A673 (cell line): Measurements from ENCODE around the gene HLA-DMA. TPM values are rescaled to one million over a fixed set of nuclear protein-coding genes. Genes with fewer than 3 reads are reported as not detected.

Source experiments
- BruUV-seq: library from RNA; stranded (reverse); fragments of 400-500 nt; replicated peaks from 2 replicates; lab custom pipeline; 2021; lab: Mats Ljungman, UMichigan
- CTCF ChIA-PET: fragments of 300-600 bp; sonication (Branson Sonifier 250); formaldehyde crosslinking; loops from one replicate; lab custom pipeline; 2022; ENCODE audit warnings: antibody characterized with exemption; lab: Charles Lee
- POLR2A ChIA-PET: fragments of 300-600 bp; sonication (Branson Sonifier 250); formaldehyde crosslinking; loops from one replicate; lab custom pipeline; 2022; ENCODE audit warnings: antibody characterized with exemption; ENCODE audit not compliant: low non-redundant PET; lab: Charles Lee
- DNase-seq: peaks from one replicate; pipeline ENCODE4 v3.0.0-alpha.2; 2015; ENCODE audit warnings: low spot score
- H3K27ac ChIP-seq: fragments of 200-600 bp; sonication (generic); 2 replicates; pipeline ENCODE4 v1.5.1; 2016; ENCODE audit warnings: mixed run types, low read depth, mild to moderate bottlenecking, mixed read lengths, antibody characterized with exemption, low read length; ENCODE audit not compliant: poor library complexity, severe bottlenecking
- H3K27me3 ChIP-seq: fragments of 200-600 bp; sonication (generic); replicated peaks from 2 replicates; pipeline ENCODE4 v1.6.1; 2017; ENCODE audit warnings: mixed run types, low read depth, mild to moderate bottlenecking, mixed read lengths, antibody characterized with exemption, low read length; ENCODE audit not compliant: insufficient read depth, poor library complexity
- H3K36me3 ChIP-seq: fragments of 200-600 bp; sonication (generic); 2 replicates; pipeline ENCODE4 v1.6.1; 2016; ENCODE audit warnings: mixed run types, mild to moderate bottlenecking, mixed read lengths, antibody characterized with exemption, low read length; ENCODE audit not compliant: insufficient read depth, poor library complexity, severe bottlenecking
- H3K4me1 ChIP-seq: fragments of 200-600 bp; sonication (generic); 2 replicates; pipeline ENCODE4 v1.6.1; 2017; ENCODE audit warnings: mixed run types, mild to moderate bottlenecking, mixed read lengths, antibody characterized with exemption, low read length; ENCODE audit not compliant: insufficient read depth, poor library complexity, severe bottlenecking
- H3K4me3 ChIP-seq: fragments of 200-600 bp; sonication (generic); 2 replicates; pipeline ENCODE4 v1.5.1; 2016; ENCODE audit warnings: low read depth, mixed run types, mild to moderate bottlenecking, mixed read lengths, low read length; ENCODE audit not compliant: poor library complexity, severe bottlenecking
- H3K9me3 ChIP-seq: fragments of 200-600 bp; sonication (generic); 2 replicates; pipeline ENCODE4 v1.6.1; 2016; ENCODE audit warnings: mixed run types, low read depth, mild to moderate bottlenecking, mixed read lengths, antibody characterized with exemption, low read length; ENCODE audit not compliant: poor library complexity, severe bottlenecking
- CTCF ChIP-seq: fragments of 300-800, 200-600 bp; sonication (generic); conservative IDR thresholded peaks from 2 replicates; pipeline ENCODE4 v1.5.1; 2017; ENCODE audit warnings: low read depth, mild to moderate bottlenecking, antibody characterized with exemption, low read length, moderate library complexity, mixed read lengths
- EZH2 ChIP-seq: fragments of 200-600 bp; sonication (generic); IDR thresholded peaks from 2 replicates; pipeline ENCODE4 v1.6.1; 2017; ENCODE audit warnings: borderline replicate concordance, low read depth, mild to moderate bottlenecking, mixed read lengths, antibody characterized with exemption, low read length; ENCODE audit not compliant: poor library complexity, severe bottlenecking
- intact Hi-C: fragments of 100-400 bp; cut with micrococcal nuclease; formaldehyde crosslinking; loops from one replicate; pipeline ENCODE4 v1.10.0; 2022; ENCODE audit not compliant: unreplicated experiment
- total RNA-seq: library from RNA; stranded (reverse); gene quantifications from 2 replicates; pipeline ENCODE4 v1.2.3, GENCODE V29; 2021

Gene HLA-DMA
- total RNA-seq, 1 experiment from 2014 or later = 1.4 TPM

- intact Hi-C loops = loop anchor here (10.0 kb wide), 1 partner anchor 454 kb away; the partner anchor contains the start of gene SYNGAP1
- ChIA-PET POLR2A (interaction anchor here (0.5 to 2.4 kb wide), 4 partner anchors 10 to 132 kb away, joined by 3 to 20 read pairs (median 5); partner anchors contain the start of gene TAP2), CTCF (interaction anchor here (0.5 to 2.4 kb wide), 4 partner anchors 14 to 1918 kb away, joined by 3 to 15 read pairs (median 7); partner anchors contain the start of genes ANKS1A and TAP2)
- peaks cover 35% of the 10 kb centered on the region for H3K36me3 ChIP-seq
- no peaks in the 10 kb centered on the region for H3K9me3 ChIP-seq
- TF ChIP-seq CTCF = no peak
- H3K4me3 ChIP-seq = peak overlapping the region; percentile 94
- DNase-seq = peak; percentile 92
- H3K27me3 ChIP-seq = no peaks in the 10 kb centered on the region
- peak overlapping the region; percentile 100 for H3K27ac ChIP-seq
- no TSS peak for BruUV-seq
- H3K4me1 ChIP-seq = peaks cover 28% of the 10 kb centered on the region
Measured at GRCh38 chr6:32970413-32971241, 17.7 kb upstream of the HLA-DMA start.

- H3K4me1 ChIP-seq = peaks cover 20% of the 10 kb centered on the region
- no peaks in the 10 kb centered on the region for H3K27me3 ChIP-seq
- CTCF ChIA-PET = interaction anchor here (0.6 to 2.4 kb wide), 2 partner anchors 37 to 132 kb away, joined by 4 to 11 read pairs; partner anchors contain the start of gene TAP2
- peak; percentile 97 for DNase-seq
- intact Hi-C loops = loop anchor here (10.0 kb wide), 1 partner anchor 455 kb away; the partner anchor contains the start of gene SYNGAP1
- POLR2A ChIA-PET = interaction anchor here (0.5 to 2.4 kb wide), 3 partner anchors 11 to 131 kb away, joined by 3 to 20 read pairs (median 7); partner anchors contain the start of gene TAP2
- peak overlapping the region; percentile 94 for H3K4me3 ChIP-seq
- H3K36me3 ChIP-seq = peaks cover 28% of the 10 kb centered on the region
- H3K27ac ChIP-seq = peak overlapping the region; percentile 100
- no TSS peak for BruUV-seq
- H3K9me3 ChIP-seq = no peaks in the 10 kb centered on the region
- no peak for TF ChIP-seq EZH2
- peak; percentile 38 for TF ChIP-seq CTCF
Measured at GRCh38 chr6:32969685-32970412, 17.0 kb upstream of the HLA-DMA start.
